K562 (cell line): ENCODE measurements around the gene ZNF800. TPM values are rescaled to one million over a fixed set of nuclear protein-coding genes. Genes with fewer than 3 reads are reported as not detected.
"Not testable (repeated sequence)": the region's sequence is repeated elsewhere in the genome, so short reads cannot be mapped to it uniquely, and the experiment has no call there.

Experiments
- ATAC-seq: fragments of 200-7000 bp; cut with Tn5 transposase; 3 replicates; pipeline ENCODE4 v1.9.1; 2020; ENCODE audit warnings: moderate library complexity
- BruUV-seq: library from RNA; stranded (reverse); fragments of 400-500 nt; replicated peaks from 2 replicates; lab custom pipeline; 2021; lab: Mats Ljungman, UMichigan
- CTCF ChIA-PET: fragments of 300-600 bp; formaldehyde crosslinking; extraction: SDS; loops from one replicate; lab custom pipeline; 2021; ENCODE audit warnings: low intra/inter-chr PET ratio; lab: Yijun Ruan, JAX
- POLR2A ChIA-PET: fragments of 300-600, 350-650 bp; sonication (Branson Sonifier 250); formaldehyde crosslinking; extraction: SDS; loops from one replicate; lab custom pipeline; 2021; ENCODE audit warnings: antibody characterized with exemption, inconsistent platforms; lab: Yijun Ruan, JAX
- DNase-seq, 4 experiments: peaks; one replicate each; pipeline versions ENCODE4 v3.0.0 to v3.0.0-alpha.2; 2011 to 2018; ENCODE audit warnings: low spot score in 3 of 4, mixed read lengths in 3 of 4; ENCODE audit errors: extremely low read depth in 1 of 4
- FAIRE-seq: peaks from 2 replicates; lab custom pipeline; 2011; peaks lifted over from hg19 to GRCh38; lab: Jason Lieb, UNC
- H2AFZ ChIP-seq: 2 replicates; pipeline ENCODE4 v1.6.0; 2011; ENCODE audit warnings: low read depth, low read length, control low read depth, inconsistent platforms
- H3K27ac ChIP-seq: fragments of 200-600 bp; 3 replicates; pipeline ENCODE4 v1.8.0; 2011; ENCODE audit warnings: low read depth, mild to moderate bottlenecking, control low read depth, inconsistent platforms, low read length, moderate library complexity, mixed read lengths; ENCODE audit errors: extremely low read depth
- H3K27me3 ChIP-seq, 2 experiments: fragments of 300-600 bp in 1 of 2; 2 replicates in 1 of 2; 3 replicates in 1 of 2; pipeline versions ENCODE4 v1.6.0 to v1.8.0; 2011; ENCODE audit warnings: inconsistent platforms in 2 of 2, low read length in 2 of 2, mild to moderate bottlenecking in 1 of 2, mixed read lengths in 1 of 2, moderate library complexity in 1 of 2; ENCODE audit not compliant: control insufficient read depth in 2 of 2, insufficient read depth in 2 of 2
- H3K36me3 ChIP-seq: fragments of 300-600 bp; 3 replicates; pipeline ENCODE4 v1.8.0; 2011; ENCODE audit warnings: mild to moderate bottlenecking, low read length, inconsistent platforms; ENCODE audit not compliant: control insufficient read depth, insufficient read depth
- H3K4me1 ChIP-seq, 2 experiments: fragments of 200-600 bp in 1 of 2; replicated peaks in 1 of 2; 2 replicates in 1 of 2; 3 replicates in 1 of 2; pipeline versions ENCODE4 v1.5.1 to v1.8.0; 2011; ENCODE audit warnings: inconsistent platforms in 2 of 2, low read length in 2 of 2, mild to moderate bottlenecking in 1 of 2, mixed read lengths in 1 of 2, moderate library complexity in 1 of 2; ENCODE audit not compliant: control insufficient read depth in 2 of 2, insufficient read depth in 2 of 2
- H3K4me2 ChIP-seq: 2 replicates; pipeline ENCODE4 v1.6.1; 2011; ENCODE audit warnings: low read length, control low read depth, inconsistent platforms, mixed read lengths; ENCODE audit not compliant: insufficient read depth
- H3K4me3 ChIP-seq: fragments of 200-600 bp; sonication (generic), shearing (Covaris generic); 2 replicates; pipeline ENCODE4 v1.5.1; 2016; ENCODE audit warnings: control low read depth, inconsistent platforms
- H3K79me2 ChIP-seq: fragments of 200-600 bp; 3 replicates; pipeline ENCODE4 v1.8.0; 2011; ENCODE audit warnings: low read length, inconsistent platforms; ENCODE audit not compliant: control insufficient read depth, insufficient read depth
- H3K9ac ChIP-seq, 2 experiments: 2 replicates each; pipeline versions ENCODE4 v1.6.0 to v1.6.1; 2011; ENCODE audit warnings: low read depth in 2 of 2, low read length in 2 of 2, control low read depth in 1 of 2, inconsistent platforms in 1 of 2, mild to moderate bottlenecking in 1 of 2, mixed read lengths in 1 of 2; ENCODE audit not compliant: insufficient read depth in 1 of 2
- H3K9me1 ChIP-seq: one replicate; pipeline ENCODE4 v1.6.0; 2011; ENCODE audit warnings: inconsistent platforms, mild to moderate bottlenecking, low read length, moderate library complexity; ENCODE audit not compliant: control insufficient read depth, insufficient read depth
- H3K9me3 ChIP-seq: replicated peaks from 2 replicates; pipeline ENCODE4 v1.5.1; 2011; ENCODE audit warnings: low read depth, low read length, inconsistent platforms; ENCODE audit not compliant: control insufficient read depth, insufficient read depth
- H4K20me1 ChIP-seq: replicated peaks from 2 replicates; pipeline ENCODE4 v1.6.1; 2011; ENCODE audit warnings: low read length, inconsistent platforms, mixed read lengths; ENCODE audit not compliant: control insufficient read depth, insufficient read depth
- BRCA1 ChIP-seq, 2 experiments: fragments of 450-650 bp in 1 of 2; sonication (generic) in 1 of 2; formaldehyde crosslinking in 1 of 2; IDR thresholded peaks; 2 replicates each; pipeline versions ENCODE4 v1.5.0 to v1.6.1; 2017 to 2020; ENCODE audit warnings: mild to moderate bottlenecking in 1 of 2, missing genetic modification reagents in 1 of 2
- CGGBP1 ChIP-seq: fragments of 250-450 bp; sonication (Bioruptor Pico); IDR thresholded peaks from 2 replicates; pipeline ENCODE4 v1.9.0; 2021; ENCODE audit warnings: mild to moderate bottlenecking
- FOXK2 ChIP-seq, 2 experiments: fragments of 450-650 bp; IDR thresholded peaks in 1 of 2; conservative IDR thresholded peaks in 1 of 2; 2 replicates each; pipeline ENCODE4 v1.6.1; 2016; ENCODE audit warnings: low read depth in 2 of 2, mild to moderate bottlenecking in 1 of 2
- GATA2 ChIP-seq: sonication (generic); formaldehyde crosslinking; IDR thresholded peaks from 2 replicates; pipeline ENCODE4 v1.4.0; 2020; ENCODE audit warnings: mild to moderate bottlenecking, missing genetic modification reagents
- MYBL2 ChIP-seq, 2 experiments: fragments of 450-650 bp in 1 of 2; sonication (generic) in 1 of 2; formaldehyde crosslinking in 1 of 2; IDR thresholded peaks; 2 replicates each; pipeline versions ENCODE4 v1.6.1 to v1.8.1; 2017 to 2022; ENCODE audit warnings: borderline replicate concordance in 1 of 2, inconsistent platforms in 1 of 2, low read depth in 1 of 2, mild to moderate bottlenecking in 1 of 2, missing genetic modification reagents in 1 of 2, moderate library complexity in 1 of 2
- NCOA1 ChIP-seq: fragments of 450-650 bp; IDR thresholded peaks from 2 replicates; pipeline ENCODE4 v1.6.1; 2016; ENCODE audit warnings: low read depth
- RBM15 ChIP-seq: fragments of 200-400 bp; formaldehyde crosslinking; IDR thresholded peaks from 2 replicates; pipeline ENCODE4 v1.6.1; 2018; ENCODE audit warnings: mild to moderate bottlenecking, low read length, moderate library complexity; ENCODE audit not compliant: insufficient read depth
- ZNF224 ChIP-seq: sonication (generic); formaldehyde crosslinking; IDR thresholded peaks from 2 replicates; pipeline ENCODE4 v1.8.0; 2022; ENCODE audit warnings: mild to moderate bottlenecking, missing genetic modification reagents
- ZNF57 ChIP-seq: fragments of 450-650 bp; formaldehyde crosslinking; IDR thresholded peaks from 2 replicates; pipeline ENCODE4 v1.4.0; 2020; ENCODE audit warnings: mild to moderate bottlenecking, moderate library complexity
- ZNF583 ChIP-seq: fragments of 250-450 bp; sonication (Bioruptor Pico); IDR thresholded peaks from 2 replicates; pipeline ENCODE4 v1.4.0; 2020
- WGBS: fragments of 100-300 bp; shearing (Covaris generic); methylation state at CpG from one replicate; pipeline ENCODE4 v1.1.6; 2016; ENCODE audit warnings: low coverage, mixed read lengths; ENCODE audit not compliant: insufficient coverage; ENCODE audit errors: missing lambda C conversion rate; 5-methylcytosine and 5-hydroxymethylcytosine counted together
- in situ Hi-C: fragments of 300-500 bp; cut with MboI; formaldehyde crosslinking; loops from 4 replicates; pipeline ENCODE4 v1.15.0; 2018; ENCODE audit warnings: inconsistent platforms, mixed read lengths
- intact Hi-C: fragments of 100-400 bp; cut with micrococcal nuclease; formaldehyde crosslinking; loops from 2 replicates; pipeline ENCODE4 v1.14.2; 2022
- polyA plus RNA-seq, 8 experiments: library from polyadenylated mRNA; depleted of rRNA in 4 of 8; stranded (reverse) in 5 of 8; unstranded in 3 of 8; fragments of >200 nt; fragmentation: Nextera tagmentation in 2 of 8; fragmentation: Illumina TruSeq in 1 of 8; extraction: Ambion mirVana in 2 of 8; extraction: Trizol in 1 of 8; gene quantifications; 2 replicates each; pipeline versions ENCODE4 v1.2.1 to v1.2.3, GENCODE V29; 2011 to 2014; ENCODE audit warnings: inconsistent platforms in 1 of 8, missing spikeins in 1 of 8
- total RNA-seq, 7 experiments: library from RNA; depleted of rRNA in 6 of 7; stranded (reverse); fragments of >200 nt in 6 of 7; fragmentation: Illumina TruSeq in 2 of 7; extraction: Trizol in 2 of 7; gene quantifications; 2 replicates each; pipeline versions ENCODE4 v1.2.1 to v1.2.3, GENCODE V29; 2011 to 2021; ENCODE audit warnings: low replicate concordance in 1 of 7
- TF ChIP-seq, protein P1 (sequence below): sonication (generic); formaldehyde crosslinking; IDR thresholded peaks from 2 replicates; pipeline ENCODE4 v1.8.0; 2022; ENCODE audit warnings: missing genetic modification reagents, mild to moderate bottlenecking, borderline replicate concordance
- TF ChIP-seq, protein P2 (sequence below): sonication (generic); formaldehyde crosslinking; IDR thresholded peaks from 2 replicates; pipeline ENCODE4 v1.8.0; 2022; ENCODE audit warnings: mild to moderate bottlenecking, missing genetic modification reagents

Gene ZNF800
- total and polyA plus RNA-seq, 9 of the 15 experiments (the other 6 are each of a cell fraction or from before 2014, with no cell fraction given): 7.5 to 58.3 (median 33.4) TPM

DNA sequence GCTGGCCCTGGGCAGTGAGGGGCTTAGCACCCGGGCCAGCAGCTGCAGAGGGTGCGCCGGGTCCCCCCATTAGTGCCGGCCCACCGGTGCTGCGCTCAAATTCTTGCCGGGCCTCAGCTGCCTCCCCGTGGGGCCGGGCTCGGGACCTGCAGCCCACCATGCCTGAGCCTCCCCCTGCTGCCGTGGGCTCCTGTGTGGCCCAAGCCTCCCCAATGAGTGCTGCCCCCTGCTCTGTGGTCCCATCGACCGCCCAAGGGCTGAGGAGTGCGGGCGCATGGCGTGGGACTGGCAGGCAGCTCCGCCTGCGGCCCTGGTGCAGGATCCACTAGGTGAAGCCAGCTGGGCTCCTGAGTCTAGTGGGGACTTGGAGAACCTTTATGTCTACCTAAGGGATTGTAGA, 36.8 kb upstream of the ZNF800 start:
- intact Hi-C loops, H3K9me3 ChIP-seq, H4K20me1 ChIP-seq, in situ Hi-C loops, H3K9ac ChIP-seq, H3K27ac ChIP-seq, DNase-seq, H3K9me1 ChIP-seq, H3K36me3 ChIP-seq, ATAC-seq, BruUV-seq, FAIRE-seq, H3K4me2 ChIP-seq, H3K4me3 ChIP-seq, H3K79me2 ChIP-seq, H3K4me1 ChIP-seq, CTCF ChIA-PET, H3K27me3 ChIP-seq, H2AFZ ChIP-seq: not testable (repeated sequence)
- WGBS: 25% methylated on average over 18 of the region's 18 CpGs
- peak; percentile 14; the same call in 1 of the 2 replicates for TF ChIP-seq ZNF583 (CRISPR knock-in tag)
- POLR2A ChIA-PET: interaction anchor here (1.2 kb wide), 1 partner anchor 126 kb away, joined by 4 read pairs; no protein-coding TSS in a partner anchor

DNA sequence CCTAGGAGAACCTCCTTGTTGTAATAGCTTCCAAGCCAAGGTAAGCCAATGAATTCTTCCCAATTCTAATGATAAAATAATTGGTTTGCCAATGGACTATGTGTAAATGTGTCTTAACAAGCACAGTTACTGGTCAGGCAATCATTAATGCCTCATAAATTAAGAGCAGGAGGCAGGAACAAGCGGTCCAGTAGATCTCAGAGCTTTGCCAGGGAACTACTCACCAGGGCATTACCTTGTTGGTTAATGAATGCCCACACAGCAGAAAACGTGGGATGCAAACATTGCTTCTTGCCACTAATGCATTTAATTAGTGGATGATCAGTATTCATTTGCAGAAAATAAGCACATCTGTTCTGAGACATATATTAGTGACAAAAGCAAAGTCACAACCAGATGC, 26.7 kb upstream of the ZNF800 start:
- H3K9me1 ChIP-seq: no peaks in the 10 kb centered on the region
- ChIA-PET POLR2A (no interaction called here), CTCF (no interaction called here)
- WGBS: 0% methylated on average over 2 of the region's 2 CpGs
- FAIRE-seq (no peak), DNase-seq (no peak), ATAC-seq (no peak)
- no peak overlapping the region for H3K27ac ChIP-seq
- no peaks in the 10 kb centered on the region for H3K36me3 ChIP-seq
- H3K9me3 ChIP-seq: no peaks in the 10 kb centered on the region
- TF ChIP-seq MYBL2 (IDR thresholded peaks at IDR 0.05; ENCODE audit: low read depth) (no peak), MYBL2 (CRISPR knock-in tag; IDR thresholded peaks at IDR 0.05; ENCODE audit: borderline replicate concordance) (no peak), GATA2 (CRISPR knock-in tag) (no peak), ZNF224 (no peak), BRCA1 (IDR thresholded peaks at IDR 0.05) (no peak), BRCA1 (CRISPR knock-in tag; IDR thresholded peaks at IDR 0.05) (no peak), ZNF57 (no peak), CGGBP1 (CRISPR knock-in tag) (no peak), NCOA1 (no peak), RBM15 (no peak), FOXK2 (conservative IDR thresholded peaks at IDR 0.05 in 1 of 2, IDR thresholded peaks at IDR 0.05 in 1 of 2; ENCODE audit: low read depth in 2 of 2) (no peak)
- TF ChIP-seq, protein P1, sequence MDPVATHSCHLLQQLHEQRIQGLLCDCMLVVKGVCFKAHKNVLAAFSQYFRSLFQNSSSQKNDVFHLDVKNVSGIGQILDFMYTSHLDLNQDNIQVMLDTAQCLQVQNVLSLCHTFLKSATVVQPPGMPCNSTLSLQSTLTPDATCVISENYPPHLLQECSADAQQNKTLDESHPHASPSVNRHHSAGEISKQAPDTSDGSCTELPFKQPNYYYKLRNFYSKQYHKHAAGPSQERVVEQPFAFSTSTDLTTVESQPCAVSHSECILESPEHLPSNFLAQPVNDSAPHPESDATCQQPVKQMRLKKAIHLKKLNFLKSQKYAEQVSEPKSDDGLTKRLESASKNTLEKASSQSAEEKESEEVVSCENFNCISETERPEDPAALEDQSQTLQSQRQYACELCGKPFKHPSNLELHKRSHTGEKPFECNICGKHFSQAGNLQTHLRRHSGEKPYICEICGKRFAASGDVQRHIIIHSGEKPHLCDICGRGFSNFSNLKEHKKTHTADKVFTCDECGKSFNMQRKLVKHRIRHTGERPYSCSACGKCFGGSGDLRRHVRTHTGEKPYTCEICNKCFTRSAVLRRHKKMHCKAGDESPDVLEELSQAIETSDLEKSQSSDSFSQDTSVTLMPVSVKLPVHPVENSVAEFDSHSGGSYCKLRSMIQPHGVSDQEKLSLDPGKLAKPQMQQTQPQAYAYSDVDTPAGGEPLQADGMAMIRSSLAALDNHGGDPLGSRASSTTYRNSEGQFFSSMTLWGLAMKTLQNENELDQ (CRISPR knock-in tag): no peak
- TF ChIP-seq, protein P2, sequence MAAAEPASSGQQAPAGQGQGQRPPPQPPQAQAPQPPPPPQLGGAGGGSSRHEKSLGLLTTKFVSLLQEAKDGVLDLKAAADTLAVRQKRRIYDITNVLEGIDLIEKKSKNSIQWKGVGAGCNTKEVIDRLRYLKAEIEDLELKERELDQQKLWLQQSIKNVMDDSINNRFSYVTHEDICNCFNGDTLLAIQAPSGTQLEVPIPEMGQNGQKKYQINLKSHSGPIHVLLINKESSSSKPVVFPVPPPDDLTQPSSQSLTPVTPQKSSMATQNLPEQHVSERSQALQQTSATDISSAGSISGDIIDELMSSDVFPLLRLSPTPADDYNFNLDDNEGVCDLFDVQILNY (CRISPR knock-in tag): no peak
- H3K27me3 ChIP-seq: peaks cover 6 to 14% of the 10 kb centered on the region in 2 experiments; a peak in 2 of 5 replicates
- H3K4me1 ChIP-seq: no peaks in the 10 kb centered on the region
- no peak overlapping the region for H3K4me3 ChIP-seq
- H3K4me2 ChIP-seq: no peak overlapping the region
- intact Hi-C loops: no loop called here
- BruUV-seq: no TSS peak
- no peaks in the 10 kb centered on the region for H4K20me1 ChIP-seq
- H3K79me2 ChIP-seq: no peaks in the 10 kb centered on the region
- no peak overlapping the region for H2AFZ ChIP-seq
- in situ Hi-C loops: no loop called here
- H3K9ac ChIP-seq: no peak overlapping the region
